ENCODE data around the gene CNOT10.
"Not testable (repeated sequence)": the region's sequence is repeated elsewhere in the genome, so short reads cannot be mapped to it uniquely, and the experiment has no call there.

The CNOT10 gene, protein sequence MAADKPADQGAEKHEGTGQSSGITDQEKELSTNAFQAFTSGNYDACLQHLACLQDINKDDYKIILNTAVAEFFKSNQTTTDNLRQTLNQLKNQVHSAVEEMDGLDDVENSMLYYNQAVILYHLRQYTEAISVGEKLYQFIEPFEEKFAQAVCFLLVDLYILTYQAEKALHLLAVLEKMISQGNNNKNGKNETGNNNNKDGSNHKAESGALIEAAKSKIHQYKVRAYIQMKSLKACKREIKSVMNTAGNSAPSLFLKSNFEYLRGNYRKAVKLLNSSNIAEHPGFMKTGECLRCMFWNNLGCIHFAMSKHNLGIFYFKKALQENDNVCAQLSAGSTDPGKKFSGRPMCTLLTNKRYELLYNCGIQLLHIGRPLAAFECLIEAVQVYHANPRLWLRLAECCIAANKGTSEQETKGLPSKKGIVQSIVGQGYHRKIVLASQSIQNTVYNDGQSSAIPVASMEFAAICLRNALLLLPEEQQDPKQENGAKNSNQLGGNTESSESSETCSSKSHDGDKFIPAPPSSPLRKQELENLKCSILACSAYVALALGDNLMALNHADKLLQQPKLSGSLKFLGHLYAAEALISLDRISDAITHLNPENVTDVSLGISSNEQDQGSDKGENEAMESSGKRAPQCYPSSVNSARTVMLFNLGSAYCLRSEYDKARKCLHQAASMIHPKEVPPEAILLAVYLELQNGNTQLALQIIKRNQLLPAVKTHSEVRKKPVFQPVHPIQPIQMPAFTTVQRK

GRCh38 chr3:32684800-32685542 lies at the start of gene CNOT10:
CNOT10 (plus strand) TSS chr3:32685188; CDS start chr3:32685461, 273 bp downstream.
- DNase-seq = peak; percentile 94

DNA sequence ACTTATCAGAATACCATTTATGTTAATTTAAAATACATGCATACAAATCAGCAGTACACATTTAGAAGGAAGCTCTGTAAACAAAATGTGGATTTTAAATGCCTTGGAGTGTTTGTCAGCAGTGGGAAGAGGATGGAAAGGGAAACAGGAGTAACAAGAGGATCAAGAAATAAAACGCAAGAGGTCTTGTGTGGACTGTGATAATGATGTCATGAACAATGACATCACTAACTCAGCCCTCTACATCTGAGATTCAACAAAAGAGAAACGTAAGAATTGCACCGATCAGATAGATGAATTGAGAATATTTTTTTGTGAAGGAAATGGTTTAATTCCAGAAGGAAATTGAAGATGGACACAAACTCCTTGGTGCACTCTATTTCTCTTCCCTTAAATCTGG lies 44.0 kb upstream of the CNOT10 start:
- no peak for DNase-seq

DNA sequence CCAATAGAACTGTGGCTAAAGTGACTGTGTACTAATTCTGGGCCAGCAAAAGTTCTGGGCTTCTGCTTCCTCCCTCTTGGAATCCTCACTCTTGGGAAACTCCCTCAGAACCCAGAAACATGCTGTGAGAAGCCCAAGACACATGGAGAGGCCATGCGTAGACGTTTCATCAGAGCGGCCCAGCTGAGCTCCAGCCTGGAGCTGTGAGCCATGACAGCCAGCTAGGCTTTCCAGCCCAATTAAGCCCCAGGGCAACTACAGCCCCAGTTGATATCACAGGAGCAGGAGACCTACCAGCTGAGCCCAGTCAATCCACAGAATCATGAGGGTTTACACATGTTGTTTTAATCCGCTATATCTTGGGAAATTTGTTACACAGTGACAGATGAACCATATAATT lies 43.6 kb upstream of the CNOT10 start:
- peak; percentile 17 for DNase-seq

DNA sequence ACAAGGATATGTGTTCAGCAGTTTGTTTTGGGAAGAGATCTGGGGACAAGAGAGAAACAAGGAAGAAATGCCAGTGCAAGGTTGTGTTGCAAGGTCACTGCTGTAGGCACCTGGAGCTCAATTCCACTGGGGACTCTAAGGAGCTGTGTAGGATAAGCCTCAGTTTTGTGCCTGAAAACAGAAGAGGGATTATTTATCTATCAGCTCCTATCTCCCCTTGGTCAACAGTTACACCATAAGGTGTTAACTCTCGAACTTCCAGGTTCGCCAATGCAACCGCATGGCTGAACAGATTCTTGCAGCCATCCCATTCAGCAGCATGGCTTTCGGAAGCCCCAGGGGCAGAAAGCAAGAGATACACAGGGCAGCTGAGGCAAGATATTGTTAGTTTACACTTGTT lies 41.6 kb upstream of the CNOT10 start:
- DNase-seq = no peak

GRCh38 chr3:32643816-32644215 lies 41.2 kb upstream of the CNOT10 start:
- DNase-seq = no peak

- DNase-seq = no peak
These were observed 40.6 kb upstream of the CNOT10 start for GRCh38 chr3:32644380-32644779.

DNA sequence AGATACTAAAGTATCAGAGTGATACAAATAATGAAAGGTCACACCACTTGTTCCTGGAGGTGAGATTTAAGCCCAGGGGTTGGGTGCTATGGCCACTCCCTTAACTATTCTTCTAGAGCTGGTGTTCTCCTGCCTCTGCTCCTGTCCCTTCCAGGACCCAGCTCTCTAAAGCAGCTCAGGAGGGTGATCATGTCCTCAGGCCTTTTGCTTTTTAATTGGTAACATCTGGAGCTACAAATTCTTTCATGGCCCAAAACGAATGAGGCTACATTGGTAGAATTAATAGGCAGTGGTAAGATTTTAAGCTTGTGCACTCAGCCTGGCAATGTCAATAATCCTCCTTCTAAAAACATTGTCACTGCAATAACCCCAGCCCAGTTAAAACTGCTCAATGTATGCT lies 38.2 kb upstream of the CNOT10 start:
- DNase-seq = peak; percentile 30

- not testable (repeated sequence) for DNase-seq
These were observed 32.5 kb upstream of the CNOT10 start for GRCh38 chr3:32652337-32653100.

DNA sequence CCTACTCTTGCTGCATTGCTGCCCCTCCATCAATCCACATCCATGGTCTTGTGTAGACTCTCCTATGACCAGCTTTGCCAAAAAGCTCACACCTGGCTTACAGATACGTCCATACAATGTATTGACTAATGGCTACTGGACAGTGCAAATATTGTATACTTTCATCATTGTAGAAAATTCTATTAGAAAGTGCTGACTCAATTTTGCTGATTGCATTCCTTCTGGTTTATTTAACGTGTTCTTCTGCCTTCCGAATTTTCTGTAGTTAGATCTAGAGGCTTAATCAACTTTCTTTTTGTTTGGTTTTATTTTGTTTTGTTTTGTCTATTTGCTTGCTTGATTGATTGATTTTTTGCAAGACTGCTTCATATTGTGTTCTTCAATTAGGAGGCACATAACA lies 29.8 kb upstream of the CNOT10 start:
- no peak for DNase-seq

GRCh38 chr3:32660634-32661033 lies 24.4 kb upstream of the CNOT10 start:
- DNase-seq = no peak

DNA sequence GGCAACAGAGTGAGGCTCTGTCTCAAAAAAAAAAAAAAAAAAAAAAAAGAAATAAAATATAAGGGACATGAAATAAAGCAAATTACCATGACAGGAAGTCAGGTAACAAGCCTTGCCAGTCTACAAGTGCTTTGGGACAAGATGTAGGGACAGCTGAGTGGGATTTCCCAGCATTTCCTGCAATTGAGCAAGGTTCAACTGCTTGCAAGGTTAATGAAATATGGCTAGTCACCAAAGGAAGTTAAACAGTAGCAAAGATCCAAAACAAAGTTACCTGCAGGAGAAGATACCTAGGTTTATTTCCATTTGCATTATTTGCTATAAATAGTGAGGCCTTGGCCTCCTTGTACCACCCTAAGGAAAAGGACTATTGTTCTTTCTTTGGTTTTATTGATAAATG lies 22.3 kb upstream of the CNOT10 start:
- no peak for DNase-seq

- DNase-seq = peak; percentile 50
These were observed 20.3 kb upstream of the CNOT10 start for GRCh38 chr3:32664630-32665075.

- no peak for DNase-seq
These were observed 17.9 kb upstream of the CNOT10 start for GRCh38 chr3:32667072-32667582.

DNA sequence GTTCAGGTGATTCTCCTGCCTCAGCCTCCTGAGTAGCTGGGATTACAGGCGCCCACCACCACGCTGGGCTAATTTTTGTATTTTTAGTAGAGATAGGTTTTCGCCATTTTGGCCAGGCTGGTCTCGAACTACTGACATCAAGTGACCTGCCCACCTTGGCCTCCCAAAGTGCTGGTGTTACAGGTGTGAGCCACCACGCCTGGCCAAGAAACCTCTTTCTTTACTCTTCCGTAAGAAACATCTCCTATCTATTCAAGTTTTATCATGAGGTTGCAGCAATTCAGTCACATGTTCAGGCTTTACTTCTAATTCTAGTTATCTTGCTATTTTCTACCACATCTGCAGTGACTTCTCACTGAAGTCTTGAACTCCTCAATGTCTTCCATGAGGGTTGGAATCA lies 15.8 kb upstream of the CNOT10 start:
- DNase-seq = not testable (repeated sequence)

- not testable (repeated sequence) for DNase-seq
These were observed 11.3 kb upstream of the CNOT10 start for GRCh38 chr3:32673730-32674129.

DNA sequence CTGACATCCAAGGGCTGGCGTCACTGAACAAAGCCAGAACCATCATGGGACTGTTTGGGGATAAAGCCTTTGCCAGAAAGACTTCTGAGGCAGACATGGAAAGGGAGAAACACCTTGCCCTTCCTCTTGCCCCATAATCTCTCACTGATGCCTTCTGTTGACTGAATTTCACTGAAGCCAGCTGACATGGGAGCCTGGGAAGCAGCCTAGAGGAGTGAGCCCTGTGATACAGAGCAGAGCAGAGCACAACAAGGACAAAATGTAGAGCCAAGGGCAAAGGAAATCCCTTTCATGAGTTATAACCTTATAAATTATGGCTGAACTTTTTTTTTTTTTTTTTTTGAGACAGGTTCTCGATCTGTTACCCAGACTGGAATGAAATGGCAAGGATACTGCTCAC lies 9.8 kb upstream of the CNOT10 start:
- no peak for DNase-seq

GRCh38 chr3:32675650-32676049 lies 9.3 kb upstream of the CNOT10 start:
- DNase-seq = no peak

- no peak for DNase-seq
These were observed 3.2 kb upstream of the CNOT10 start for GRCh38 chr3:32681811-32682210.

- DNase-seq = no peak
These were observed 774 bp upstream of the CNOT10 start for GRCh38 chr3:32684029-32684799.

DNA sequence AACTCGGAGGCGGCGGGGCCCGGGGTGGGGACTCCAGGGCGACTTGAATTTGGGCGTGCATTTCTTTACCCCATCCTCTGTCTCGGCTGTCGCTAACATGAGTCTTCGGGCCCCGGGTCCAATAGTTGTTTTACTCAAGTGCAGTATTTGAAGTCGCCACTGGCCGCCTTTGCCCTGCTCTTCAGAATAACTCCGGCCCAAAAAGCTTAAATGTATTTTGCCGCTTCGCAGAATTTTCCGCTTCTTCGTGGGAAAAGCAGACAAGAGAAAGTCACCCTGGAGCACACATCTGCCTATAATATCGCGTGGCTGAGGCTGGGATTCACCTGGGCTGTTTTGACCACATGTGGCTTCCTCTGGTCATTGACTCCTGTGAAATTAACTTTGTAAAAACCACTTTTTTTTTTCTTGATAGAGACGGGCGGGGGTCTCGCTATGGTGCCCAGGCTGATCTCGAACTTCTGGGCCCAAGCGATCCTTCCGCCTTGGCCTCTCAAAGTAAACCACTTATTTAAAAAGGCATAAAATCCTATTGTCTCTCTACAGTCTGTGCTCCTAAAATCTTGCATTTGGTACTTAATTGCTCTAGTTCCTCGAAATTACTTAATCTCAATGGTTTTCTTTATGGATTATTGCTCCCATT lies 676 bp downstream of the CNOT10 start:
- DNase-seq = no peak

DNA sequence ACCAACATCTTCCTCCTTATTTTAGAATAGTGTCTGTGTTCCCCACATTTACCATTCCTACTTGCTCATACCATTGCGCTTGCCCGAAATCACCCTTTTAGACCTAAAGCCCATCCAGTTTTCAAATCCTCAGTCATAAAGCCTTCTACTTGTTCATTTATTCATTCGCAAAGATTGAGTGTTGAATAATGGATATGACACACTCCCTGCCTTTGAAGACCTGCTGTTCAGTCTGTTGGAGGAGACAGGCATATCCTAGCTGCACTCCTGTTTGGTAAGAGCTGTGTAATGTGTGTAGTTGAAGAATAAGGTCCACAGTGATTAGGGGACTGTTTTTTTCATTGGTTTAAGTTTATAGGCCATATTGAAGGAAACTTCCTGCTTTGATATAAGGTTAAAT lies 1.7 kb downstream of the CNOT10 start:
- DNase-seq = no peak
